SH-SY5Y (cell line): ENCODE measurements around the gene RBKS.

Experiments used
- GATA2 ChIP-seq: IDR thresholded peaks from 2 replicates; pipeline ENCODE4 v1.6.1; 2011; ENCODE audit warnings: mild to moderate bottlenecking, low read depth, low read length
- GATA3 ChIP-seq: IDR thresholded peaks from 2 replicates; pipeline ENCODE4 v1.6.1; 2011; ENCODE audit warnings: low read depth, mild to moderate bottlenecking, low read length, moderate library complexity

Gene RBKS

DNA sequence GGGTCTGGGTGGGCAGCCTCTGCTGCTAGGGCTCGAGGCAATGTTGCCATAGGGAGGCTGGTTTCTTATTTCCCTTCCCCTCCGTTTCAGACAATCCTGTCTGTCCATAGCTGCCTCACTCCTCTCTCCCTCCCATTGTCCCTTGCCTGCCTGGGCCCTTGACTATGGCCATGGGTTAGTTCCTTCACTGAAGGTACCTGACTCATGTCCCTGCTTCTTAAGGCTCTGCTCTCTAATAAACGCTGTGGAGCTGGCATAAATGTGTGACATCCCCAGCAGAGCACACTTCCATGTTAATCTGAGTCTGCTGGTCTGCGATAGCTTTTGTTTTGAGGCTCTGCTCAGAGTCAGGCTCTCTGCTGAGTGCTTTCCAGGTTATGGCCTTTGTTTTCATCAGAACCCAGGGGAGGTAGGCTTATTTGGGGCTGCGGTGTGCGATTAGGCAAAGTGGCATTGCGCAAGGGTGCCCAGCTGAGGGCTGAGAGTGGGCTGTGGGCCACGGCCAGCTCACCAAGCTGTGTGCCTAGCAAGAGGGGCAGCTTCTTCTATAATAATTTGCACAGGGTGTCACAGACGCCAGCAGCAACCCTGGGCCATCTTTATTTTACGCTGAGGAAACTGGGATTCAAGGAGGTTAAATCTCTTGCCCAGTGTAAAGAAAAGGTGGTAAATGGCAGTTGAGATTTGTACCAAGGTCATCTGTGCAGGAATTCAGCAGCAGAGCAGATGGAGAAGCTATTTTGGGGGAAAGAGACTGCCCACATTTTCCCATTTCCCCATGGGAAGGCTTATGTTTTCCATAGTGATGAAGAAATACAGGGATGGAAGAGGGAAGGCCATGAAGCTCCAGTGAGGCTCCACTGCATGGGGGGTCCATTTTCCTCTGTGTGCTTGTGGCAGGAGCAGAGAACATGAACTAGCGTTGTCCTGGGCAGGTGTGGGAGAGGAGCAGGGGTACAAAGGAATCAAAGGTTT is 93.1 kb downstream of the RBKS start:
- TF ChIP-seq GATA3 (no peak), GATA2 (no peak)

- no peak for TF ChIP-seq GATA2
- no peak for TF ChIP-seq GATA3
Measured at GRCh38 chr2:27795868-27796277, 94.3 kb downstream of the RBKS start.

- TF ChIP-seq GATA2 (no peak), GATA3 (no peak)
Measured at GRCh38 chr2:27795093-27795834, 94.9 kb downstream of the RBKS start.

- TF ChIP-seq GATA2, result no peak
- TF ChIP-seq GATA3, result no peak
Measured at GRCh38 chr2:27792759-27793158, 97.4 kb downstream of the RBKS start.

DNA sequence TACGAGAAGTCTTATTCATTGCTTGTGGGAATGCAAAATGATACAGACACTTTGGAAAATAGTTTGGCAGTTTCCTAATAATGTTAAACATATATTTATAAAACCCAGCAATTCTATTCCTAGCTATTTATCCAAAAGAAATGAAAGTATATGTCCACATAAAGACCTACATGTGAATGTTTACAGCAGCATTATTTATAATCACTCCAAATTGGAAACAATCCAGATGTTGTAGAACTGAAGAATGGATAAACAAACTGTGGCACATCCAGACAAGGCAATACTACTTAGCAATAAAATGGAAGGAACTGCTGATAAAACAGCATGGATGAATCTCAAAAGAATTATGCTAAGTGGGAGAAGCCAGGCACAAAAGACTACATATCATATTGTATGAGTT is 99.4 kb downstream of the RBKS start:
- TF ChIP-seq GATA3, result no peak
- no peak for TF ChIP-seq GATA2

DNA sequence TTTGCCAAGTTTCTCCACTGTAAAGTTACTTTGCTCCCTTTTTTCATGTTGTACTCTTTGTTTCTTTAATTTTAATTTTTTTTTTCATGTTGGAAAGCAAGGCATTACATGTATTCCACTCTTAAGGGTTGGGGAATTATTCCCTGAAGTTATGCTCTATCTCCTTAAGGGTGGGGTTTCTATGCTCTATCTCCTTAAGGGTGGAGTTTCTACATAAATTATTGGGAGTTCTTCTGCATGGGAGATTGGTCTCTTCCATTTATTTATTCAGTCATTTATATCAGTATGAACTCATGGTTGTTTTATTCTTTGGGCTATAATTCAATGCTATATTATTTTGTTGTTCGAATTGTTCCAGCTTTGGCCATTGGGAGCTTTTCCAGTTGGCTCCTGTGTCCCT is 107.5 kb downstream of the RBKS start:
- TF ChIP-seq GATA2 (no peak), GATA3 (no peak)

DNA sequence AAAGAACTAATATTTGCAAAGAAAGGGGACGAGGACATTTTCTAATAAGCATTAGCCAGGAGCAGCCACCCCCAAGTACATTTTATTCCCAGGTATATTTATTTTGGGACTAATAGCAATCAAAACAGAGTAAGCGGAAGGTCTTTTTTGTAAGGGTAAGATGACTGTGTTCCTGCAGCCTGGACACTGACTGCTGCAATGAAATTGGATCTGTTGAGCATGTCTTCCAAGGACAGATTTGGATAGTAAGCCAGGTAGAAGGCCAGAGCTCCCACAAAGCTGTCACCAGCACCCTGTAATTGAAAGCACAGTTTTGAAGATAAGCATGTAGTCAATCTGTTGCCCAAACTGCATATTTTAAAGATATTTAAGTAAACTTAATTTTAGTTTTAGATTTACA is 108.7 kb downstream of the RBKS start:
- TF ChIP-seq GATA2 (no peak), GATA3 (no peak)

DNA sequence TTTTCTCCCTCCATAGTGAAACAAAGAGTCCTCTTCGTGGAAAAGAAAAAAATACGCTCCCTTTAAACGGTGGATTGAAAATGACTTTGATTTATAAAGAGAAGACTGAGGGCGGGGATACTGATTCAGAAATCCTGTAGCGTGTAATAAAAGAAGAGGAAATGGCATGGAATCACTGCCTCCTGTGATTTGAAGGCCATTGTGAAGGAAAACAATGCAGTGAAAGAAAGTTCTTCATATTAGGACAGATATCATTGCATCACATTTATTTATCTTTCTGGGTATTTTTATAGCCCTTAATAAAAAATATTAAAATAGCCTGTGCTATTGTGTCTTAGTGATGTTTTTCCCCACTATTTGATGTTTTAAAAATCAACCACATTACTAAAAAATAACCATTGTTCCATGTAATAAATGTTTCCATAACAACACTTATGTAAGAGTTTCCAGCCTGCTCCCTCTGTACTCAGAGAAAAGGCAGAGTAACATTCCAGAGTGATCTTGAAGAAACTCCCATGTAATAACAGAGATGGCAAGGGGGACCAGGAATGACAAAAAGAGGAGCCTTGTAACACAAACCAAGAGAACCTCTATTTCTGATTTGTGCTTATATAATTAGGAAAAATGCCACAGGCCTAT is 110.7 kb downstream of the RBKS start:
- TF ChIP-seq GATA3 (no peak), GATA2 (no peak)

- peak; percentile 21; the same call in 1 of the 2 replicates for TF ChIP-seq GATA3
- TF ChIP-seq GATA2, result peak; percentile 35; the same call in 1 of the 2 replicates
Measured at GRCh38 chr2:27776696-27777095, 113.5 kb downstream of the RBKS start.

DNA sequence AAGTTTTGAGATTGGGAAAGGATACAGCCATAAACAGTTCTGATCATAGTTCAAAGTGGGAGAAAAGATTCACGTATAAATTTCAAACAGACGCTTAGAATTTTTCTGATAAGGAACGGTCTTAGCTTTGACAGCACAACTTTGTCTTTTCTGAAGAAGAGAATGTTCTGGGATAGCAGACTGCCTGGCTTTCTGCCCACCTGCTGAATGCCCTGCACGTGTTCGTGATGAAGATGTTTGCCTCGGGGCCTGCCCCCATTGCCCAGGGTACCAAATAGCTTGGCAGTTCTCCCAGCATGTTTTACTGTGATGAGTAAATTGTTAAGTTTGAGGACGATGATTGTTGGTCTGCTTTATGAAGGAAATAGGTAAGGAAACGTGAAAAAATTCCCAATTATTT is 114.1 kb downstream of the RBKS start:
- TF ChIP-seq GATA3 (no peak), GATA2 (no peak)

- TF ChIP-seq GATA3 (no peak), GATA2 (no peak)
Measured at GRCh38 chr2:27773959-27774358, 116.2 kb downstream of the RBKS start.

- TF ChIP-seq GATA3, result no peak
- no peak for TF ChIP-seq GATA2
Measured at GRCh38 chr2:27772804-27773203, 117.4 kb downstream of the RBKS start.

DNA sequence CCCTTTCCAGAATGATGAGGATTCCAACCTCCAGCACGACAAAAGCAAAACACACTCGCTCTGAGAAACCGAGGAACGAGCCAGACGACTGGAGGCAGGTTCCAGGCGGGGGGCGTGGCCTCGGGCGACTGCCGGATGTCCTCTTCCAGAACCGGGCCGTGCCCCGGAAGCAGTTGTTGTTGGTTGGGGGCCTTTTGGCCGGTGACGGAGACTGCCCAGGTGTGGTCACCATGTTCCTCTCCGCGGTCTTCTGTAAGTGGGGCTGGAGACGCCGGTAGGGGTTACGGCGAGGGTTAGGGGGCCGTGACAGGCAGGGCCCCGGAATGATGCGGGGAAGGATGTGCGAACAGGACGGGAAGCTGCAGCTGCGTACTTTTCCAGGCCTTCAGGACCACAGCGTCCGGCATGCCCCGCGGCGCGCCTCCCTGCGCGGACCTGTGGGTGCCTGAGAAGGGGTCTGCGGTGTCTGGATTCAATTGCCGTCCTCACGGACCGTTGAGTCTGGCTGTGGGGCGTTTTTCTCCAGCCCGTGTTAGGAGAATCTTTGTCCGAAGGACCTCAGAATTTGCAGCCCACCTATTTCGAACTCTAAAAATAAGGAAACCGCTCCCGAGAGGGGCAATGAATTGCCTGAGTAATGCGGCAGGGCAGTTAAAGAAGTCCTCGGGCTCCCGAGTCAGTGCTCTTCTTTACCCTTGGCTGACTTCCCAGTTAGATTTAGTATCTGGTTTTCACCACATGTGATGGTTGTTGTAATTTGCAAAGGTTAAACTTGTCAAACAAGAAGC is 118.4 kb downstream of the RBKS start, which contains the start of gene MRPL33:
Gene MRPL33 (plus strand): TSS at position 172 of the 788 bp plus-strand sequence. CDS start 59 bp downstream, at position 231.
- TF ChIP-seq GATA2 (no peak; the same call in 1 of the 2 replicates), GATA3 (no peak)
